Measurements from ENCODE around the gene NACC1.

The NACC1 gene

DNA sequence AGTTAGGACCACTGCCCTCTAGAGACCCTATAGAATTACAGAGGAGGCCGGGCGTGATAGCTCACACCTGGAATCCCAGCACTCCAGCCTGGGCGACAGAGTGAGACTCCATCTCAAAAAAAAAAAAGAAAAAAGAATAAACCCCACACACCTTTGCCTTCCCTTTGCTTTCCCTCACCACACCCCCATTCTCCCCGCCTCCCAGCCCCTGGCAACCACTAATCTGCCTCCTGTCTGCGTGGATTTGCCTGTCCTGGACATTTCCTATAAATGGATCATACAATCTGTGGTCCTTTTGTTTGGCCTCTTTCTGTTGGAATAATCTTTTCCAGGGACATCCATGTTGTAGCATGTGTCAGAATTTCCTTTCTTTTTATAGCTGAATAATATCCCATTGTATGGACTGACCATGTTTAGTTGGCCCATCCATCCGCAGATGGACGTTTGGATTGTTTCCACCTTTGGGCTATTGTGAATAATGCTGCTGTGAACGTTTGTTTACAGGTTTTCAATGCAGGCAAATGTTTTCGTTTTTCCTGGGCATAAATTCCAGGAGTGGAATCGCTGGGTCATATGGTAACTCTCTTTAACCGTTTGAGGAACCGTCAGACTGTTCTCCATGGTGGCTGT, 15.3 kb downstream of the NACC1 start:
- TF ChIP-seq, protein P1, sequence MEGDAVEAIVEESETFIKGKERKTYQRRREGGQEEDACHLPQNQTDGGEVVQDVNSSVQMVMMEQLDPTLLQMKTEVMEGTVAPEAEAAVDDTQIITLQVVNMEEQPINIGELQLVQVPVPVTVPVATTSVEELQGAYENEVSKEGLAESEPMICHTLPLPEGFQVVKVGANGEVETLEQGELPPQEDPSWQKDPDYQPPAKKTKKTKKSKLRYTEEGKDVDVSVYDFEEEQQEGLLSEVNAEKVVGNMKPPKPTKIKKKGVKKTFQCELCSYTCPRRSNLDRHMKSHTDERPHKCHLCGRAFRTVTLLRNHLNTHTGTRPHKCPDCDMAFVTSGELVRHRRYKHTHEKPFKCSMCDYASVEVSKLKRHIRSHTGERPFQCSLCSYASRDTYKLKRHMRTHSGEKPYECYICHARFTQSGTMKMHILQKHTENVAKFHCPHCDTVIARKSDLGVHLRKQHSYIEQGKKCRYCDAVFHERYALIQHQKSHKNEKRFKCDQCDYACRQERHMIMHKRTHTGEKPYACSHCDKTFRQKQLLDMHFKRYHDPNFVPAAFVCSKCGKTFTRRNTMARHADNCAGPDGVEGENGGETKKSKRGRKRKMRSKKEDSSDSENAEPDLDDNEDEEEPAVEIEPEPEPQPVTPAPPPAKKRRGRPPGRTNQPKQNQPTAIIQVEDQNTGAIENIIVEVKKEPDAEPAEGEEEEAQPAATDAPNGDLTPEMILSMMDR (conservative IDR thresholded peaks at IDR 0.05; ENCODE audit: low read depth), result no peak
- peak overlapping the region; percentile 16 for H3K27ac ChIP-seq
- ChIA-PET POLR2A (ENCODE audit: low non-redundant PET) (no interaction called here), CTCF (interaction anchor here (0.6 to 0.7 kb wide), 3 partner anchors 50 to 1777 kb away, joined by 3 to 4 read pairs (median 3); no protein-coding TSS in a partner anchor)
- DNase-seq (ENCODE audit: low spot score), result no peak

DNA sequence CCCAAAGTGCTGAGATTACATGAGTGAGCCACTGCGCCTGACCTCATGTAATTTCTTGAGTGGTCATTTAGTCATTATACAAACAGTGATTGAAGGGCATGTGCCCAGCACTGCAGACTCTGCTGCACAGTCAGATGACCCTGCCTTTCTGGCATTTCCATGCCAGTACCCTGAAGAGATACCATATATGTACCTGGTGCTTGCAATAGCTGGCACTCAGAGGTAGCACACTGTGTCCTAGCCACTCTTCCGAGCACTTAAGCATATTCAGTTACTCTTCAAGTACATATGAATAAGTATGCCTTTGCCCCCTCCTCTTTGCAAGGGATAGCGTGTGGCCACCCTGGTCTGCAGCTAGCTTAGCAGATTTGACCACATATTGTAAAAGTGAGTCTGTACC, 16.6 kb downstream of the NACC1 start:
- POLR2A ChIA-PET (ENCODE audit: low non-redundant PET), result interaction anchor here (0.7 kb wide), 1 partner anchor 12 kb away, joined by 4 read pairs; no protein-coding TSS in a partner anchor
- CTCF ChIA-PET, result interaction anchor here (0.9 kb wide), 1 partner anchor 169 kb away, joined by 3 read pairs; no protein-coding TSS in a partner anchor
- TF ChIP-seq, protein P1 (conservative IDR thresholded peaks at IDR 0.05; ENCODE audit: low read depth), result no peak
- no peak overlapping the region for H3K27ac ChIP-seq
- DNase-seq (ENCODE audit: low spot score), result no peak

DNA sequence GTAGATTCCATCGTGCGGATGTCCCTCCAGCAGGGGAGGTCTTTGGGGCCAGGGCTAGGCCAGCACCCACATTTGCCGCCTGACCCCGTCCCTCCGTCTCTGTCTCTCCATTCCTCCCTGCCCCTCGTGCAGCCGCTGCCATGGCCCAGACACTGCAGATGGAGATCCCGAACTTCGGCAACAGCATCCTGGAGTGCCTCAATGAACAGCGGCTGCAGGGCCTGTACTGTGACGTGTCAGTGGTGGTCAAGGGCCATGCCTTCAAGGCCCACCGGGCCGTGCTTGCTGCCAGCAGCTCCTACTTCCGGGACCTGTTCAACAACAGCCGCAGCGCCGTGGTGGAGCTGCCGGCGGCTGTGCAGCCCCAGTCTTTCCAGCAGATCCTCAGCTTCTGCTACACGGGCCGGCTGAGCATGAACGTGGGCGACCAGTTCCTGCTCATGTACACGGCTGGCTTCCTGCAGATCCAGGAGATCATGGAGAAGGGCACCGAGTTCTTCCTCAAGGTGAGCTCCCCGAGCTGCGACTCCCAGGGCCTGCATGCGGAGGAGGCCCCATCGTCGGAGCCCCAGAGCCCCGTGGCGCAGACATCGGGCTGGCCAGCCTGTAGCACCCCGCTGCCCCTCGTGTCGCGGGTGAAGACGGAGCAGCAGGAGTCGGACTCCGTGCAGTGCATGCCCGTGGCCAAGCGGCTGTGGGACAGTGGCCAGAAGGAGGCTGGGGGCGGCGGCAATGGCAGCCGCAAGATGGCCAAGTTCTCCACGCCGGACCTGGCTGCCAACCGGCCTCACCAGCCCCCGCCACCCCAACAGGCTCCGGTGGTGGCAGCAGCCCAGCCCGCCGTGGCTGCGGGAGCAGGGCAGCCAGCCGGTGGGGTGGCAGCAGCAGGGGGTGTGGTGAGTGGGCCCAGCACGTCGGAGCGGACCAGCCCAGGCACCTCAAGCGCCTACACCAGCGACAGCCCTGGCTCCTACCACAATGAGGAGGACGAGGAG, 17.3 kb downstream of the NACC1 start:
- CTCF ChIA-PET, result interaction anchor here (0.9 kb wide), 1 partner anchor 170 kb away, joined by 3 read pairs; no protein-coding TSS in a partner anchor
- no peak for DNase-seq (ENCODE audit: low spot score)
- POLR2A ChIA-PET (ENCODE audit: low non-redundant PET), result no interaction called here
- H3K27ac ChIP-seq, result no peak overlapping the region
- TF ChIP-seq, protein P1 (conservative IDR thresholded peaks at IDR 0.05; ENCODE audit: low read depth), result no peak

DNA sequence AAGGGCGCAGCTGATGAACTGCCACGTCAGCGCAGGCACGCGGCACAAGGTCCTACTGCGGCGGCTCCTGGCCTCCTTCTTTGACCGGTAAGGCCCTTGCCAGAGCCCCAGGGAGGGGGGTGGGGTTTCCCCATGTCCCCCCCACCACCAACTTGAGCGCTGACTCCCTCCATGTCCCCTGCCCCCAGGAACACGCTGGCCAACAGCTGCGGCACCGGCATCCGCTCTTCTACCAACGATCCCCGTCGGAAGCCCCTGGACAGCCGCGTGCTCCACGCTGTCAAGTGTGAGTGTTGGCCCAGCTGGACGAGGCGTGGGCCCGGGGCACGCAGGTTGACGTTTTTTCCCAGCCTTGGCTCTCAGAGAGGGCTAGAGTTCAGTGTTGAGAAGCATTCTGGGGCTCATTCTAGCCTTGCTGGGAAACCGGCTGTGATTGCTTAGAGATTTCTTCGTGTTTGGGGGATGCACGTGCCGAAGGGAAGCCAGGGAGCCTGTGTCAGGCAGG, 19.3 kb downstream of the NACC1 start:
- ChIA-PET CTCF (no interaction called here), POLR2A (ENCODE audit: low non-redundant PET) (no interaction called here)
- no peak for DNase-seq (ENCODE audit: low spot score)
- peak overlapping the region; percentile 53 for H3K27ac ChIP-seq
- TF ChIP-seq, protein P1 (conservative IDR thresholded peaks at IDR 0.05; ENCODE audit: low read depth), result no peak

DNA sequence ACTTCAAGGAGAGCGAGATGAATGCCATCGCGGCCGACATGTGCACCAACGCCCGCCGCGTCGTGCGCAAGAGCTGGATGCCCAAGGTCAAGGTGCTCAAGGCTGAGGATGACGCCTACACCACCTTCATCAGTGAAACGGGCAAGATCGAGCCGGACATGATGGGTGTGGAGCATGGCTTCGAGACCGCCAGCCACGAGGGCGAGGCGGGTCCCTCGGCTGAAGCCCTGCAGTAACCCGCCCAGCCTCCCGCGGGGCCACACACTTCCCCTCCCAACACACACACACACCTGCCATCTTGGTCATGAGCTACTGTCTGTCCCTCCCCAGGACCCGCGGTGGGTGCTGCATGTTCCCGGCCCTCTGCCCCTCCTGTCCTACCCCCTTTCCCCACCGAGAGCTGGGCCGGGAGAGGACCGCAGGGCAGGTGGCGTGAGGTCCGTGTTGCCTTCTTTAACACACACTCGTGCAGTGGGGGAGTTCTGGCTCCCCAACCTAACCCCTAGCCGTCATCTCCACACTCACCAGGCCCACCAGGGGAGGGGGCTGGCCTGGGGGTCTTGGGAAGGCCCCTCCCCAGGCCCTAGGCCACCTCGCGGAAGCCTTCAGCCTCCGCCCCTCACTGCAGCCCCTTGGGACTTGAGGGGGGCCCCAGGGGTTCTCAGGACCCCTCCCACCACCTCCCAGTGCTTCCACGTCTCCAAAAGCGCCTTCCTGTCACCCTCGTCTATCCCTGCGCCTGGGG, 20.3 kb downstream of the NACC1 start:
- peak overlapping the region; percentile 53 for H3K27ac ChIP-seq
- no peak for DNase-seq (ENCODE audit: low spot score)
- ChIA-PET POLR2A (ENCODE audit: low non-redundant PET) (no interaction called here), CTCF (no interaction called here)
- TF ChIP-seq, protein P1 (conservative IDR thresholded peaks at IDR 0.05; ENCODE audit: low read depth), result no peak

DNA sequence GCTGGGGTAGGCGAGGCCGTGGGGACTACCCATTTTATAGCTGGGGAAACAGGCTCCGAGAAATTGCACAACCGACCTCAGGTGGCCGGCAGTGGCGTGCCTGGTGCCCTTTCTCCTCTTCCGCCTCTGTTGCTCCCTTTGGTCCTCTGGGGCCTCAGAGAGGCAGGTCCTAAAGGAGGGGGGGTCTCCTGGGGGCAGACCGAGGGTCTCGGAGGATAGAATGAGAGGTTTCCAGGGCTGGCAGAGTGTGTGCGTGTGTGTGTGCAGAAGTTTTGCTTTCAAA, 20.8 kb downstream of the NACC1 start:
- TF ChIP-seq, protein P1 (conservative IDR thresholded peaks at IDR 0.05; ENCODE audit: low read depth), result no peak
- CTCF ChIA-PET, result no interaction called here
- no peak for DNase-seq (ENCODE audit: low spot score)
- POLR2A ChIA-PET (ENCODE audit: low non-redundant PET), result no interaction called here
- peak overlapping the region; percentile 53 for H3K27ac ChIP-seq

Data from RWPE1 (cell line).